Activated T-helper 1 cell treated with anti-CD3 and anti-CD28 coated beads, Interleukin-2, amount 50 U/mL, for 16 hours (primary cell): ENCODE data around the gene SHQ1.
"Not testable (repeated sequence)": the region's sequence is repeated elsewhere in the genome, so short reads cannot be mapped to it uniquely, and the experiment has no call there.

Experiments
- DNase-seq, 2 donors: peaks; one replicate each; pipeline ENCODE4 v3.0.0-alpha.2; 2020; ENCODE audit warnings: low read depth in 1 of 2, low spot score in 1 of 2

Gene SHQ1

DNA sequence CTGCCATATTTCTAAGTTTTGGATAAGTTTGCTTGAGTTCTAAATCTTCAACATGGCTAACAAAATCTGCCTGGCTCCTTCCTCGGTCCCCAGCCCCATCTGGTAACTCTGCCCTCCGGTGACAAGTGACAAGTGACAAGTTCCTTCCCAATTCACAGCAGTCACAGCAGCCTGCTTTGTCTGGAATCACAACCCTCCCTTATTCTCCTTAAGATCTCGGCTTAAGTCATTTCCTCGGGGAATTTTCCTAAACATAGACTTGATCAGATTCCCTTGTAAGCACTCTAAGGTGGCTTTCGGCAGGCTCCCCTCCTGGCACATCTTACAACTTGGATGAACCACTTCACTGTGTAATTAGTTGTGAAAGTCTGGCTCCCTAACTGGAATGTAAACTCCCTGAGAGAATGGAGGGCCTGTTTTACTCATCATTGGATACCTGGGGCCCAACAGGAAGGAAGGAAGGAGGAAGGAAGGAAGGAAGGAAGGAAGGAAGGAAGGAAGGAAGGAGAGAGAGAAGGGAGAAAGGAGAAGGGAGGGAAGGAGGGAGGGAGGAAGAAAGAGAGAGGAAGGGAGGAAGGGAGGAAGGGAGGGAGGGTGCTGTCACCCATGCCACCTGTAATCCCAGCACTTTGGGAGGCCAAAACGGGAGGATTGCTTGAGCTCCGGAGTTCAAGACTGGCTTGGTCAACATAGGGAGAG, 126.4 kb downstream of the SHQ1 start:
- no peak for DNase-seq

DNA sequence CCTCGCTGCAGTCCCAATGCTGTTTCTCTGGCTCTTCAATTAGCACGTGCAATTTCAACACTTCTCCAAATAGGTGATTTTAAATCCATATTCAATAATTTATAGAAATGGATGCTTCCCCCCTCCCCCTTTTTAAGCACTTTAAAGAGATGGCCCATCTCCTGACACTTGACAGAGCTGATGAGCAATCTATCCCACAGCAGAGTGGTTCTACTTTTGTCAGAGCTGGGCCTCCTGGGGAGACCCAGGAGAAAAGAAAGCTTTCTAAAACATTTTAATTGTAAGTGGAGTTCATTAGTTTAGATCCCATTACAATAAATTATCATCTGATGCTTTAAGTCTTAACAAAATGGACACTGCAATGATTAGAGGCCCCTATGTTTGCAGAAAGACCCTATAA, 127.7 kb downstream of the SHQ1 start:
- DNase-seq, result no peak

DNA sequence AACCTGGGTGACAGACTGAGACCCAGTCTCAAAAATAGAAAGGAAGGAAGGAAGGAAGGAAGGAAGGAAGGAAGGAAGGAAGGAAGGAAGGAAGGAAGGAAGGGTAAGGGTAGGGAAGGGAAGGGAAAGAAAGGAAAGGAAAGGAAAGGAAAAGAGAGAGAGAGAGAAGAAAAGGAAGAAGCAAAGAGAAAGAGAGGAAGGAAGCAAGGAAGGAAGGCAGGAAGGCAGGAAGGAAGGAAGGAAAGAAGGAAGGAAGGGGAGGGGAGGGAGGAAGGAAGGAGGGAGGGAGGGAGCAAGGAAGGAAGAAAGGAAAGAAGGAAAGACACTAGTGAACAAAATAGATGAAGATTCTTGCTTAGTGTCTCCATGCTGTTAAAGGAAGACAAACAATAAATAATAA, 129.1 kb downstream of the SHQ1 start:
- DNase-seq, result no peak

DNA sequence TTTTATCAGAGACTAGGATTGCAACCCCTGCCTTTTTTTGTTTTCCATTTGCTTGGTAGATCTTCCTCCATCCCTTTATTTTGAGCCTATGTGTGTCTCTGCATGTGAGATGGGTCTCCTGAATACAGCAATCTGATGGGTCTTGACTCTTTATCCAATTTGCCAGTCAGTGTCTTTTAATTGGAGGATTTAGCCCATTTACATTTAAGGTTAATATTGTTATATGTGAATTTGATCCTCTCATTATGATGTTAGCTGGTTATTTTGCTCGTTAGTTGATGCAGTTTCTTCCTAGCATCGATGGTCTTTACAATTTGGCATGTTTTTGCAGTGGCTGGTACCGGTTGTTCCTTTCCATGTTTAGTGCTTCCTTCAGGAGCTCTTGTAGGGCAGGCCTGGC, 134.1 kb downstream of the SHQ1 start:
- not testable (repeated sequence) for DNase-seq

GRCh38 chr3:72710471-72710870, 137.8 kb downstream of the SHQ1 start:
- DNase-seq, result not testable (repeated sequence)

GRCh38 chr3:72708441-72708840, 139.8 kb downstream of the SHQ1 start:
- no peak for DNase-seq

DNA sequence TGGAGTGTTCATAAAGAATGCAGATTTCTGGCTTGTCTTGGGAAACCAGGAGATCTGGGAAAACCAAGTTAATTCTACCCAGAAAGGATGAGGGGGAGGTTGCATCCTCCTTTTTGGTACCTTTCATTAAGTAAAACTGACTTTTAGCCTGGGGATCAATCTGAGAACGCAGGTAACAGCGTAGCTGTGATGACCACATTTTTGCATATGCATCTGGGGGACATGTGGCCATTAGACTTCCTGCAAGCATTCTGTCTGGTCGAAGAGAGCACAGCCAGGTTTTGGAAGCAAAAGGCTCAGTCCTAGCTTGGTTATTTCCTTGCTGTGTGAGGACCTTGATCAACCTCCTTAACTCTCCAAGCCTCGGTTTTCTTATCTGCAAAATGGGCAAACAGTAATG, 145.2 kb downstream of the SHQ1 start:
- no peak for DNase-seq

GRCh38 chr3:72702390-72702789, 145.9 kb downstream of the SHQ1 start:
- DNase-seq, result no peak

DNA sequence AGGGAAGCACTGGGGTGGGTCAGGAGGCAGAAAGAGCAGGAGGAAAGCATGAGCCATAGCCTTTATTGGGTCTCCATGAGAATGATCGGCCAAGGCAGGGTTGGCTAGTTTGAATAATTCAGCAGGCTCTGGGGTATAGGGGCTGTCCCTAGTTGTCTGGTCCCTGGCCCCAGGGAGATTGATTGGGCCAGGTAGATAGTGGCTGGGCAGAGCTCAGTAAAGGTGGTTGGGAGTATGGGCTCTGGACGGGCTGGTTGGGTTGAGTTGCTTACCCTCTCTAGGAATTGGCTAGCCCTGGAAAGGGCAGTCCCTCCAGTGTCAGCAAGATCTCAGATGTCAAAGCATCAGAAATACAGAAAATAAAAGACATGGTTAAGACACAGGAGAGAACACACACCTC, 148.1 kb downstream of the SHQ1 start:
- DNase-seq, result no peak

DNA sequence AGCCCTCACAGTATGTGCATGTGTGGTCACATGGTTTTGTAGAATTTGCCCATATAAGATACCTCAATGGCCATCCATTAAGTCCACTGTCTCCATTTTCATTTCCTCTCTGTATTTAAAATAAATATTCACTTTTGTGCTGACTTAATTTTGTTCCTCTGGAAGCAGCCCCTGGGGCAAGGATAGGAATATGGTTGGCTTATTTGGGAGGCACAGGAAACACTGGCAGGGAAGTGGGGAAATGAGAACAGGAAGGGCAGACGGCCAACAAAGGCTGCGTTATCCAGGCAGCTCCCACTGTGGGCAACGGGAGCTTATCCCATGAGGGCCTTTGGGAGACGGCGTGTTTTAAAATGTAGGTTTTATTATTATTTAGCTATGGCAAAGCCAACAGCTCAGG, 148.6 kb downstream of the SHQ1 start:
- DNase-seq, result no peak
